ENCODE measurements around the gene MPLKIP. TPM values are rescaled to one million over a fixed set of nuclear protein-coding genes. Genes with fewer than 3 reads are reported as not detected.
"Not testable (repeated sequence)": the region's sequence is repeated elsewhere in the genome, so short reads cannot be mapped to it uniquely, and the experiment has no call there.

MPLKIP gene
- total and polyA plus RNA-seq, 2 of the 4 experiments (the other 2 are of a cell fraction): 12.7 to 28.9 TPM

GRCh38 chr7:40122100-40122939, 12.1 kb downstream of the MPLKIP start:
- H2BK120ac ChIP-seq (ENCODE audit: low read depth, low read length); H3K4ac ChIP-seq (ENCODE audit: low read depth, low read length); H3K23ac ChIP-seq (ENCODE audit: low read depth, low read length); H3K27me3 ChIP-seq (ENCODE audit: control insufficient read depth, insufficient read depth, low read length); H4K8ac ChIP-seq (ENCODE audit: low read depth in 2 of 2, low read length in 2 of 2); H2AK9ac ChIP-seq (replicated peaks; ENCODE audit: low read depth, low read length, poor library complexity); H2BK5ac ChIP-seq (ENCODE audit: low read depth, low read length, poor library complexity, severe bottlenecking); H3K27ac ChIP-seq (ENCODE audit: insufficient read depth, low read length); H2BK15ac ChIP-seq (ENCODE audit: low read depth, low read length); in situ Hi-C loops (cut with MboI; ENCODE audit: low sequenced_read_pairs); H3K14ac ChIP-seq (replicated peaks; ENCODE audit: low read depth, low read length); POLR2A ChIA-PET (ENCODE audit: unreplicated experiment); H3K9me3 ChIP-seq (ENCODE audit: control insufficient read depth, insufficient read depth, low read length); intact Hi-C loops (cut with micrococcal nuclease); H2BK20ac ChIP-seq (ENCODE audit: low read depth, low read length); H3K4me1 ChIP-seq (ENCODE audit: control insufficient read depth, insufficient read depth, low read length); CTCF ChIA-PET; H3K9ac ChIP-seq (ENCODE audit: low read depth, low read length); H3K18ac ChIP-seq (ENCODE audit: low read depth, low read length); H2AFZ ChIP-seq (replicated peaks; ENCODE audit: low read length, poor library complexity); H3K9me1 ChIP-seq (ENCODE audit: insufficient read depth, low read length); H3K56ac ChIP-seq (ENCODE audit: extremely low read depth, insufficient read depth, low read length); H2AK5ac ChIP-seq (ENCODE audit: low read depth, low read length); H3K4me3 ChIP-seq (ENCODE audit: insufficient read depth, low read depth, low read length); H3K36me3 ChIP-seq (ENCODE audit: control insufficient read depth, insufficient read depth, low read length); H4K91ac ChIP-seq (ENCODE audit: insufficient read depth, low read depth, low read length); H4K20me1 ChIP-seq (ENCODE audit: insufficient read depth, low read length); DNase-seq; H4K5ac ChIP-seq (ENCODE audit: low read depth, low read length); ATAC-seq (ENCODE audit: low read depth); H3K4me2 ChIP-seq (ENCODE audit: low read depth, low read length); BruUV-seq (replicated peaks); dilution Hi-C loops (cut with HindIII; ENCODE audit: low sequenced_read_pairs, unreplicated experiment): not testable (repeated sequence)
- WGBS, 2 experiments (ENCODE audit: extremely low coverage in 2 of 2, insufficient read length in 1 of 2): no CpG with 5 or more reads among the region's 14 CpGs
- peaks cover 8 to 48% of the 10 kb centered on the region in 2 experiments for H3K79me1 ChIP-seq (ENCODE audit: low read depth in 1 of 2, low read length in 2 of 2)

Measured in IMR-90 (cell line).